Neural cell (in vitro differentiated cells): ENCODE results near the gene FKBP14. TPM values are rescaled to one million over a fixed set of nuclear protein-coding genes. Genes with fewer than 3 reads are reported as not detected.

Source experiments
- H2AFZ ChIP-seq: fragments of 200-600, 300-800 bp; sonication (generic), shearing (Covaris generic); 2 replicates; pipeline ENCODE4 v1.6.0; 2014; ENCODE audit warnings: low read depth, mild to moderate bottlenecking, antibody characterized with exemption, low read length, moderate library complexity
- H3F3A ChIP-seq: fragments of 200-600 bp; shearing (Covaris generic); 2 replicates; pipeline ENCODE4 v1.6.1; 2016; ENCODE audit warnings: mild to moderate bottlenecking, moderate library complexity, mixed read lengths, antibody characterized with exemption, low read length; ENCODE audit not compliant: insufficient read depth, poor library complexity, severe bottlenecking
- H3K27ac ChIP-seq: fragments of 200-600, 300-800 bp; sonication (generic), shearing (Covaris generic); 2 replicates; pipeline ENCODE4 v1.5.1; 2014; ENCODE audit warnings: mild to moderate bottlenecking, low read length, moderate library complexity
- H3K27me3 ChIP-seq: fragments of 300-800, 200-600 bp; sonication (generic), shearing (Covaris generic); 2 replicates; pipeline ENCODE4 v1.6.0; 2014; ENCODE audit warnings: mild to moderate bottlenecking, low read depth, low read length, moderate library complexity; ENCODE audit not compliant: insufficient read depth
- H3K36me3 ChIP-seq: fragments of 300-800, 200-600 bp; sonication (generic), shearing (Covaris generic); 2 replicates; pipeline ENCODE4 v1.5.1; 2014; ENCODE audit warnings: mild to moderate bottlenecking, antibody characterized with exemption, low read length, moderate library complexity; ENCODE audit not compliant: insufficient read depth
- H3K4me2 ChIP-seq: fragments of 300-800, 200-600 bp; sonication (generic), shearing (Covaris generic); 2 replicates; pipeline ENCODE4 v1.6.0; 2014; ENCODE audit warnings: mild to moderate bottlenecking, low read length
- H3K4me3 ChIP-seq: fragments of 300-800, 200-600 bp; sonication (generic), shearing (Covaris generic); 2 replicates; pipeline ENCODE4 v1.5.1; 2014; ENCODE audit warnings: mild to moderate bottlenecking, low read length, moderate library complexity
- H3K79me2 ChIP-seq: fragments of 200-600 bp; shearing (Covaris generic); replicated peaks from 2 replicates; pipeline ENCODE4 v1.6.0; 2014; ENCODE audit warnings: mild to moderate bottlenecking, low read length, moderate library complexity; ENCODE audit not compliant: insufficient read depth
- H3K9ac ChIP-seq: fragments of 300-800, 200-600 bp; sonication (generic), shearing (Covaris generic); 2 replicates; pipeline ENCODE4 v1.6.1; 2016; ENCODE audit warnings: mild to moderate bottlenecking, low read length, mixed read lengths
- H3K9me2 ChIP-seq: fragments of 200-600 bp; shearing (Covaris generic); 2 replicates; pipeline ENCODE4 v1.6.1; 2016; ENCODE audit warnings: mild to moderate bottlenecking, low read length, mixed read lengths; ENCODE audit not compliant: insufficient read depth
- H3K9me3 ChIP-seq: fragments of 200-600, 300-800 bp; sonication (generic), shearing (Covaris generic); 2 replicates; pipeline ENCODE4 v1.6.1; 2016; ENCODE audit warnings: mild to moderate bottlenecking, mixed run types, low read length, moderate library complexity, mixed read lengths
- H4K20me1 ChIP-seq: fragments of 200-600 bp; shearing (Covaris generic); 2 replicates; pipeline ENCODE4 v1.6.1; 2016; ENCODE audit warnings: mild to moderate bottlenecking, mixed run types; ENCODE audit not compliant: insufficient read depth
- CTCF ChIP-seq: fragments of 450-650 bp; IDR thresholded peaks from 2 replicates; pipeline ENCODE4 v1.5.1; 2014; ENCODE audit warnings: antibody characterized with exemption, mild to moderate bottlenecking, moderate library complexity; ENCODE audit not compliant: poor library complexity, severe bottlenecking
- EP300 ChIP-seq: fragments of 450-650 bp; conservative IDR thresholded peaks from 2 replicates; pipeline ENCODE4 v1.6.1; 2014; ENCODE audit warnings: antibody characterized with exemption, mild to moderate bottlenecking, moderate library complexity; ENCODE audit not compliant: poor library complexity, severe bottlenecking
- EZH2 ChIP-seq: fragments of 200-600, 300-800 bp; shearing (Covaris generic), sonication (generic); IDR thresholded peaks from 2 replicates; pipeline ENCODE4 v1.6.1; 2014; ENCODE audit warnings: antibody characterized with exemption, low read length, borderline replicate concordance, mild to moderate bottlenecking; ENCODE audit not compliant: insufficient read depth, poor library complexity, severe bottlenecking
- MXI1 ChIP-seq: fragments of 450-650 bp; conservative IDR thresholded peaks from 2 replicates; pipeline ENCODE4 v1.6.1; 2014; ENCODE audit warnings: antibody characterized with exemption, mild to moderate bottlenecking; ENCODE audit not compliant: poor library complexity, severe bottlenecking
- POLR2AphosphoS5 ChIP-seq: IDR thresholded peaks from 2 replicates; pipeline ENCODE4 v1.6.1; 2012
- RAD21 ChIP-seq: fragments of 450-650 bp; conservative IDR thresholded peaks from 2 replicates; pipeline ENCODE4 v1.6.1; 2014; ENCODE audit warnings: antibody characterized with exemption, mild to moderate bottlenecking, moderate library complexity
- REST ChIP-seq: IDR thresholded peaks from 2 replicates; pipeline ENCODE4 v1.6.1; 2012; ENCODE audit warnings: borderline replicate concordance
- SMC3 ChIP-seq: fragments of 450-650 bp; conservative IDR thresholded peaks from 2 replicates; pipeline ENCODE4 v1.6.1; 2014; ENCODE audit warnings: antibody characterized with exemption, mild to moderate bottlenecking, moderate library complexity; ENCODE audit not compliant: poor library complexity
- TAF1 ChIP-seq: IDR thresholded peaks from 2 replicates; pipeline ENCODE4 v1.6.1; 2012; ENCODE audit warnings: low read depth
- polyA plus RNA-seq: library from polyadenylated mRNA; depleted of rRNA; stranded (reverse); fragments of >200 nt; gene quantifications from 2 replicates; pipeline ENCODE4 v1.2.3, GENCODE V29; 2014

The FKBP14 gene
- polyA plus RNA-seq, 1 donor from 2014 or later = 36.7 TPM

DNA sequence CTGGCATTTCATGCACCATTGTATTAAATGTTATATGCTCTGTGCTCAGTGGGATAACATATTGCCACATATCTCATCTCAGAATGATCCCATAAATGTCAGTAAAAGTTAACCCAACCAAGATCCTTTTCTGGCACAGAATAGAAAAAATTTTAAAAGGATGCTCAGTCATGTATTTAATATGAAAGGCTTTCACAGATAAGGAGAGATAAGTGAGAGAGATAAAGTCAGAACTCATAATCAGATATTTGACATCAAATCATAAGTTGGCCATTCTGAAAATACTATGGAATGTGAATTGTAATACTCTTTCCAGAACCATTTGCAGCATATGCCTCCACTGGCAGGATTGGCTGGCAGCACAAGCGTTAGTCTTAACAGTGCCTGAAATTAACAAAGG is 40.2 kb upstream of the FKBP14 start:
- Histone ChIP-seq H4K20me1 (no peaks in the 10 kb centered on the region), H3K4me2 (no peak overlapping the region), H3K9ac (no peak overlapping the region), H3K79me2 (no peaks in the 10 kb centered on the region), H3K27ac (no peak overlapping the region), H2AFZ (no peak overlapping the region), H3K4me3 (no peak overlapping the region), H3K36me3 (peaks cover 3% of the 10 kb centered on the region), H3K9me2 (no peaks in the 10 kb centered on the region), H3F3A (no peaks in the 10 kb centered on the region), H3K27me3 (no peaks in the 10 kb centered on the region), H3K9me3 (no peaks in the 10 kb centered on the region)
- no peak for TF ChIP-seq EZH2
- no peak for TF ChIP-seq CTCF
- no peak for TF ChIP-seq SMC3
- no peak for TF ChIP-seq MXI1
- no peak for TF ChIP-seq POLR2AphosphoS5
- TF ChIP-seq REST = no peak
- TF ChIP-seq EP300 = no peak
- no peak for TF ChIP-seq TAF1

DNA sequence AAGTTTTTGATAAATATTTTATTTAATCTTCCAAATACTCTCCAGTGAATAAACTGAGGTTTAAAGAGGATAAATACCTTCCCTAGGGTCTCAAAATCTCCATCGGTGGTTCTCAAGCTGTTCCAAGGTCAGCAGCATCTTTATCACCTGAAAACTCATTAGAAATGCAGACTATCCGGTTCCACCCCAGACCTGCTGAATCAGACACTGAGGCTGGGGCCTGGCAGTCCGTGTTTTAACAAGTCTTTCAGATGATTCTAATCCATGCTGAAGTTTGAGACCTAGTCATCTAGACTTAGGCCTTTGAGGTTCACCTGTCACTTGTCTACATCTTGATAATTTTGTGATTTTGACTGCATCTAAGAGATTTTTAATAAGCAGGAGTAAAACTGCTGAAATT is 39.2 kb upstream of the FKBP14 start:
- no peak overlapping the region for H3K4me3 ChIP-seq
- no peaks in the 10 kb centered on the region for H3F3A ChIP-seq
- H3K4me2 ChIP-seq = no peak overlapping the region
- no peak overlapping the region for H3K27ac ChIP-seq
- no peaks in the 10 kb centered on the region for H3K9me3 ChIP-seq
- no peaks in the 10 kb centered on the region for H3K9me2 ChIP-seq
- no peak for TF ChIP-seq EZH2
- TF ChIP-seq MXI1 = no peak
- no peak for TF ChIP-seq REST
- no peak for TF ChIP-seq POLR2AphosphoS5
- no peak for TF ChIP-seq EP300
- TF ChIP-seq TAF1 = no peak
- no peak for TF ChIP-seq CTCF
- no peak for TF ChIP-seq SMC3
- TF ChIP-seq RAD21 = no peak
- no peak overlapping the region for H3K9ac ChIP-seq
- H3K27me3 ChIP-seq = no peaks in the 10 kb centered on the region
- H3K36me3 ChIP-seq = peaks cover 3% of the 10 kb centered on the region
- H4K20me1 ChIP-seq = no peaks in the 10 kb centered on the region
- H2AFZ ChIP-seq = no peak overlapping the region
- no peaks in the 10 kb centered on the region for H3K79me2 ChIP-seq
